Activated T-cell treated with anti-CD3 and anti-CD28 coated beads, Interleukin-2, amount 50 U/mL, for 72 hours (primary cell): ENCODE measurements around the gene COMP. TPM values are rescaled to one million over a fixed set of nuclear protein-coding genes. Genes with fewer than 3 reads are reported as not detected.
A peak's percentile ranks its signal among the peaks of the same experiment; 100 is the strongest.

ENCODE experiments used
- ATAC-seq, 2 donors: fragments of 150-1000 bp; cut with Tn5 transposase; replicated peaks in 1 of 2; 2 replicates each; pipeline ENCODE4 v1.10.0; 2021; ENCODE audit warnings: moderate library complexity in 2 of 2, mild to moderate bottlenecking in 1 of 2
- DNase-seq, 2 donors: peaks; one replicate each; pipeline ENCODE4 v3.0.0; 2021 to 2022; ENCODE audit warnings: mixed read lengths in 1 of 2
- H3K27ac Mint-ChIP-seq: one replicate; pipeline ENCODE4 v1.8.0; 2022; ENCODE audit warnings: mild to moderate bottlenecking, moderate library complexity, mixed read lengths
- H3K27me3 Mint-ChIP-seq: one replicate; pipeline ENCODE4 v1.8.0; 2022; ENCODE audit warnings: low read depth, mixed read lengths
- H3K36me3 Mint-ChIP-seq, 2 donors: one replicate each; pipeline ENCODE4 v1.8.0; 2022; ENCODE audit warnings: mixed read lengths in 2 of 2, mild to moderate bottlenecking in 1 of 2; ENCODE audit not compliant: insufficient read depth in 2 of 2
- H3K4me1 Mint-ChIP-seq: one replicate; pipeline ENCODE4 v1.8.0; 2022; ENCODE audit warnings: low read depth, mixed read lengths
- H3K4me3 Mint-ChIP-seq, 2 donors: one replicate each; pipeline ENCODE4 v1.8.0; 2022; ENCODE audit warnings: mild to moderate bottlenecking in 2 of 2, mixed read lengths in 2 of 2, moderate library complexity in 2 of 2
- H3K9me3 Mint-ChIP-seq, 2 donors: one replicate each; pipeline ENCODE4 v1.8.0; 2022; ENCODE audit warnings: mixed read lengths in 2 of 2
- total RNA-seq, 2 donors: library from RNA; stranded (reverse); gene quantifications; one replicate each; pipeline ENCODE4 v1.2.3, GENCODE V29; 2022

Gene COMP
- total RNA-seq, 2 donors from 2014 or later, result not detected

GRCh38 chr19:18768046-18768771, 22.9 kb downstream of the COMP start:
- H3K27ac Mint-ChIP-seq, result no peak overlapping the region
- peaks cover 5% of the 10 kb centered on the region for H3K4me1 Mint-ChIP-seq
- no peaks in the 10 kb centered on the region for H3K9me3 Mint-ChIP-seq
- H3K4me3 Mint-ChIP-seq, result no peak overlapping the region
- no peak for DNase-seq
- no peaks in the 10 kb centered on the region for H3K27me3 Mint-ChIP-seq
- no peak for ATAC-seq
- no peaks in the 10 kb centered on the region for H3K36me3 Mint-ChIP-seq

GRCh38 chr19:18765224-18765623, 25.9 kb downstream of the COMP start:
- H3K4me1 Mint-ChIP-seq, result peaks cover 1% of the 10 kb centered on the region
- no peak overlapping the region for H3K27ac Mint-ChIP-seq
- H3K9me3 Mint-ChIP-seq, result no peaks in the 10 kb centered on the region
- ATAC-seq (no peak), DNase-seq (no peak)
- no peaks in the 10 kb centered on the region for H3K27me3 Mint-ChIP-seq
- no peak overlapping the region for H3K4me3 Mint-ChIP-seq
- no peaks in the 10 kb centered on the region for H3K36me3 Mint-ChIP-seq

- no peaks in the 10 kb centered on the region for H3K36me3 Mint-ChIP-seq
- no peaks in the 10 kb centered on the region for H3K4me1 Mint-ChIP-seq
- ATAC-seq (no peak), DNase-seq (no peak)
- no peaks in the 10 kb centered on the region for H3K9me3 Mint-ChIP-seq
- H3K27me3 Mint-ChIP-seq, result no peaks in the 10 kb centered on the region
- no peak overlapping the region for H3K4me3 Mint-ChIP-seq
- no peak overlapping the region for H3K27ac Mint-ChIP-seq
Measured at GRCh38 chr19:18764591-18765051, 26.5 kb downstream of the COMP start.

GRCh38 chr19:18763674-18764590, 27.2 kb downstream of the COMP start:
- H3K9me3 Mint-ChIP-seq, result no peaks in the 10 kb centered on the region
- no peak overlapping the region for H3K4me3 Mint-ChIP-seq
- ATAC-seq, result peak in 1 of 2 donors; percentile 26
- H3K27me3 Mint-ChIP-seq, result no peaks in the 10 kb centered on the region
- no peaks in the 10 kb centered on the region for H3K36me3 Mint-ChIP-seq
- H3K27ac Mint-ChIP-seq, result no peak overlapping the region
- H3K4me1 Mint-ChIP-seq, result no peaks in the 10 kb centered on the region
- DNase-seq, result no peak

- DNase-seq, result no peak
- no peaks in the 10 kb centered on the region for H3K27me3 Mint-ChIP-seq
- no peak overlapping the region for H3K27ac Mint-ChIP-seq
- no peak for ATAC-seq
- no peak overlapping the region for H3K4me3 Mint-ChIP-seq
- no peaks in the 10 kb centered on the region for H3K9me3 Mint-ChIP-seq
- no peaks in the 10 kb centered on the region for H3K4me1 Mint-ChIP-seq
- H3K36me3 Mint-ChIP-seq, result no peaks in the 10 kb centered on the region
Measured at GRCh38 chr19:18762125-18763023, 28.7 kb downstream of the COMP start.

GRCh38 chr19:18761531-18762110, 29.5 kb downstream of the COMP start:
- no peak overlapping the region for H3K27ac Mint-ChIP-seq
- DNase-seq, result no peak

GRCh38 chr19:18760440-18761383, 30.4 kb downstream of the COMP start:
- Mint-ChIP-seq H3K36me3 (no peaks in the 10 kb centered on the region), H3K27me3 (no peaks in the 10 kb centered on the region), H3K27ac (no peak overlapping the region), H3K4me3 (no peak overlapping the region), H3K4me1 (no peaks in the 10 kb centered on the region), H3K9me3 (no peaks in the 10 kb centered on the region)
- DNase-seq, result no peak
- ATAC-seq, result no peak

More at GRCh38 chr19:18761531-18762110, 29.5 kb downstream of the COMP start:
- Mint-ChIP-seq H3K36me3 (no peaks in the 10 kb centered on the region), H3K4me1 (no peaks in the 10 kb centered on the region), H3K27me3 (no peaks in the 10 kb centered on the region), H3K9me3 (no peaks in the 10 kb centered on the region), H3K4me3 (no peak overlapping the region)
- ATAC-seq, result no peak

- no peaks in the 10 kb centered on the region for H3K36me3 Mint-ChIP-seq
- no peak for DNase-seq
- H3K27ac Mint-ChIP-seq, result no peak overlapping the region
- no peak overlapping the region for H3K4me3 Mint-ChIP-seq
- H3K4me1 Mint-ChIP-seq, result no peaks in the 10 kb centered on the region
- no peak for ATAC-seq
- no peaks in the 10 kb centered on the region for H3K9me3 Mint-ChIP-seq
- no peaks in the 10 kb centered on the region for H3K27me3 Mint-ChIP-seq
Measured at GRCh38 chr19:18759995-18760426, 31.1 kb downstream of the COMP start.

- Mint-ChIP-seq H3K4me1 (no peaks in the 10 kb centered on the region), H3K4me3 (no peak overlapping the region), H3K9me3 (no peaks in the 10 kb centered on the region), H3K27ac (no peak overlapping the region), H3K27me3 (no peaks in the 10 kb centered on the region), H3K36me3 (no peaks in the 10 kb centered on the region)
- ATAC-seq, result no peak
- DNase-seq, result no peak
Measured at GRCh38 chr19:18759304-18759994, 31.7 kb downstream of the COMP start.

- Mint-ChIP-seq H3K4me1 (no peaks in the 10 kb centered on the region), H3K27me3 (no peaks in the 10 kb centered on the region), H3K4me3 (no peak overlapping the region), H3K27ac (no peak overlapping the region), H3K36me3 (no peaks in the 10 kb centered on the region), H3K9me3 (no peaks in the 10 kb centered on the region)
- DNase-seq, result no peak
- ATAC-seq, result no peak
Measured at GRCh38 chr19:18756896-18757295, 34.2 kb downstream of the COMP start.

GRCh38 chr19:18754501-18754900, 36.6 kb downstream of the COMP start:
- H3K27ac Mint-ChIP-seq, result no peak overlapping the region
- H3K4me3 Mint-ChIP-seq, result no peak overlapping the region
- ATAC-seq (no peak), DNase-seq (no peak)
- H3K9me3 Mint-ChIP-seq, result no peaks in the 10 kb centered on the region
- H3K36me3 Mint-ChIP-seq, result no peaks in the 10 kb centered on the region
- no peaks in the 10 kb centered on the region for H3K27me3 Mint-ChIP-seq
- H3K4me1 Mint-ChIP-seq, result no peaks in the 10 kb centered on the region
